Fibroblast of the aortic adventitia (primary cell): ENCODE data around the gene ZNRF3. TPM values are rescaled to one million over a fixed set of nuclear protein-coding genes. Genes with fewer than 3 reads are reported as not detected.
A peak's percentile ranks its signal among the peaks of the same experiment; 100 is the strongest.

ENCODE experiments used
- DNase-seq: peaks from one replicate; pipeline ENCODE4 v3.0.0-alpha.2; 2010; ENCODE audit warnings: low read depth
- H3K4me3 ChIP-seq: 2 replicates; pipeline ENCODE4 v1.5.1; 2011; ENCODE audit warnings: low read depth, mild to moderate bottlenecking, control low read depth, low read length, moderate library complexity
- total RNA-seq: library from RNA; depleted of rRNA; stranded (reverse); fragments of >200 nt; gene quantifications from 2 replicates; pipeline ENCODE4 v1.2.3, GENCODE V29; 2012; ENCODE audit warnings: low replicate concordance
- TF ChIP-seq, protein P1 (sequence below): IDR thresholded peaks from 2 replicates; pipeline ENCODE4 v1.5.1; 2011; ENCODE audit warnings: mild to moderate bottlenecking, low read length, control low read depth, inconsistent platforms; ENCODE audit not compliant: insufficient read depth

ZNRF3 gene
- total RNA-seq, 1 donor, result 4.4 TPM

DNA sequence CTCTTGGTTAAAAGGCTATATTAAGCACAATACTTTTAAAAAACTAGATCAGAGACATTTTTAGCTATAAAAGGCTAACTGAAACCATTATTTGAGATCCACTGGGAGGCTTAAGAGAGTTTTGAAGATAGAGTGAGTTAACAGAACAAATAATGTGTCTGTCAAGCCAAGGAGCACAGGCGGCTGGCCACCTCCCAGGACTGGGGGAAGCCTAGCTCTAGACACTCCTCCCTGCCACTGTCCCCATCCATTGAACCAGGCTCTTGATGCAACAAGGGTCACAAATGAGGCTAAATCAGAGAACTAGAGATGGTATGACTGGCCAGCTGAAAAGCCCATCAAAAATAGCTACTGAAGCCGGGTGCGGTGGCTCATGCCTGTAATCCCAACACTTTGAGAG lies 115.3 kb downstream of the ZNRF3 start:
- no peak for DNase-seq
- TF ChIP-seq, protein P1, sequence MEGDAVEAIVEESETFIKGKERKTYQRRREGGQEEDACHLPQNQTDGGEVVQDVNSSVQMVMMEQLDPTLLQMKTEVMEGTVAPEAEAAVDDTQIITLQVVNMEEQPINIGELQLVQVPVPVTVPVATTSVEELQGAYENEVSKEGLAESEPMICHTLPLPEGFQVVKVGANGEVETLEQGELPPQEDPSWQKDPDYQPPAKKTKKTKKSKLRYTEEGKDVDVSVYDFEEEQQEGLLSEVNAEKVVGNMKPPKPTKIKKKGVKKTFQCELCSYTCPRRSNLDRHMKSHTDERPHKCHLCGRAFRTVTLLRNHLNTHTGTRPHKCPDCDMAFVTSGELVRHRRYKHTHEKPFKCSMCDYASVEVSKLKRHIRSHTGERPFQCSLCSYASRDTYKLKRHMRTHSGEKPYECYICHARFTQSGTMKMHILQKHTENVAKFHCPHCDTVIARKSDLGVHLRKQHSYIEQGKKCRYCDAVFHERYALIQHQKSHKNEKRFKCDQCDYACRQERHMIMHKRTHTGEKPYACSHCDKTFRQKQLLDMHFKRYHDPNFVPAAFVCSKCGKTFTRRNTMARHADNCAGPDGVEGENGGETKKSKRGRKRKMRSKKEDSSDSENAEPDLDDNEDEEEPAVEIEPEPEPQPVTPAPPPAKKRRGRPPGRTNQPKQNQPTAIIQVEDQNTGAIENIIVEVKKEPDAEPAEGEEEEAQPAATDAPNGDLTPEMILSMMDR, result no peak
- H3K4me3 ChIP-seq, result no peak overlapping the region

DNA sequence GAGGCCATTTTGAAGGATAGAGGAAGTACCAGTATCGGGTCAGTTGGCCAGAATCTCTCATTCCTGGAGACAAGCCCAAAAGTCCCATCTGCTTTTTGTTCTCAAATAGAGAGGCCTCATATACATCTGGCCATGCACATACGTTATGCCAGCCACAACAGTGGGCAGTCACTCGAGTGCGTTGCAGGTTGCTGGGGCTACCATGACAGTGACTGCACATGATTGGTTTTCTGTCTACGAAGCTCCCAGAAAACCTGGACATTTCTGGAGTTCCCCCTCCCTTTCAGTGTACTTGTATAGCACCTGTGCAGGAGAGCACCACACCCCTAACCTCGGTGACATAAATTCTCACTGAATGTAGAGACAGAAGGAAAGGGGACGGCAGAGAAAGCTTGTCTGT lies 116.1 kb downstream of the ZNRF3 start:
- no peak overlapping the region for H3K4me3 ChIP-seq
- DNase-seq, result no peak

GRCh38 chr22:28999919-29000556 lies 116.7 kb downstream of the ZNRF3 start:
- no peak overlapping the region for H3K4me3 ChIP-seq
- TF ChIP-seq, protein P1, result no peak
- peak; percentile 20 for DNase-seq

More for the DNA sequence above, 116.1 kb downstream of the ZNRF3 start:
- TF ChIP-seq, protein P1, result no peak

DNA sequence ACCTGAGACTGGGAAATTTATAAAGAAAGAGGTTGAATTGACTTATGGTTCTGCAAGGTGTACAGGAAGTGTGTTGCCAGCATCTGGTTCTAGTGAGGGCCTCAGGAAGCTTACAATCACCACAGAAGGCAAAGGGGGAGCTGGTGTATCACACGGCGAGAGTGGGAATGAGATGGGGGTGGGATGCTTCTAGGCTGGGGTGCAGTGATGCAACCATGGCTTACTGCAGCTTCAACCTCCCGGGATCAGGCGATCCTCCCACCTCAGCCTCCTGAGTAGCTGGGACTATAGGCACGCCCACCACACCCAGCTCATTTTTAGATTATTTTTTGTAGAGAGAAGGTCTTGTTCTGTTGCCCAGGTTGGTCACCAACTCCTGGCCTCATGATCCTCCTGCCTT lies 117.3 kb downstream of the ZNRF3 start:
- no peak overlapping the region for H3K4me3 ChIP-seq
- TF ChIP-seq, protein P1, result no peak

DNA sequence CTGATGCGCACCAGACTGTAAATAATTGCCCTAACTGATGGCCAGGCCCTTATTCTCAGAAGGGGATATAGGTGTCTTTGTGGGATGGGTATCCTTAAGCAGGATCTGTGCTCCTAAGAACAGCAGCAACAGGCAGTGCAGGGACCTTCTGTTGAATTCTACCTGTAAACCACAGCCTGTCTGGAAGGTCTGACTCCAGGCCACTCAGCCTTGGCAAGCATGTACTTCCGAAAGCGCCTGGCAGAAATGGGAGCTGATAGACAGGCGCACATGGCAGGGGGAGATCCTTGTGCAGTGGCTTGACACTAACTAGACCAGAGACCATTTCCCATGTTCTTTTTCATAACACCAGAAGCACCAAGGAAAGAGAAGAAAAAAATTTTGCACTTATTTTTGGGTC lies 119.2 kb downstream of the ZNRF3 start:
- H3K4me3 ChIP-seq, result no peak overlapping the region
- TF ChIP-seq, protein P1, result no peak
- no peak for DNase-seq

More for the DNA sequence above, 117.3 kb downstream of the ZNRF3 start:
- DNase-seq, result no peak

DNA sequence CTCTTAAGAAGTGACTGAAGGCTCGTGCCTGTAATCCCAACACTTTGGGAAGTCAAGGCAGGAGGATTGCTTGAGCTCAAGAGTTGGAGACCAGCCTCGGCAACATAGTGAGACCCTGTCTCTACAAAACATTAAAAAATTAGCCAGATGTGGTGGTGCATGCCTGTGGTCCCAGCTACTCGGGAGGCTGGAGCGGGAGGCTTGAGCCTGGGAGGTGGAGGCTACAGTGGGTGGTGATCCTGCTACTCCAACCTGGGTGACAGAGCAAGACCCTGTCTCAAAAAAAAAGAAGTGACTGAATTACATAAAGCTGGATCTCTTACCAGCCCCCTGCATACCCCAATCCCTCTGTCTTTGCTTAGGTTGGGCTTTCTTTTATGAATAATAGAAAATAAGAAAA lies 120.2 kb downstream of the ZNRF3 start:
- TF ChIP-seq, protein P1, result no peak
- no peak overlapping the region for H3K4me3 ChIP-seq
- DNase-seq, result no peak
